Tibial nerve (tissue), 4 donors: ENCODE results near the gene MAMDC2. TPM values are rescaled to one million over a fixed set of nuclear protein-coding genes. Genes with fewer than 3 reads are reported as not detected.

Source experiments
- DNase-seq, 2 donors: peaks; one replicate each; pipeline ENCODE4 v3.0.0-alpha.2; 2019; ENCODE audit warnings: low spot score in 2 of 2
- H3K27ac ChIP-seq, 4 donors: fragments of 200-600 bp; sonication (generic) in 3 of 4; one replicate each; pipeline ENCODE4 v1.5.1; 2017 to 2019; ENCODE audit warnings: mild to moderate bottlenecking in 1 of 4
- H3K27me3 ChIP-seq, 2 donors: fragments of 200-600 bp; sonication (generic) in 1 of 2; one replicate each; pipeline versions ENCODE4 v1.5.1 to v1.6.0; 2017 to 2019
- H3K36me3 ChIP-seq, 3 donors: fragments of 200-600 bp; sonication (generic); one replicate each; pipeline ENCODE4 v1.5.1; 2018 to 2019
- H3K4me1 ChIP-seq, 4 donors: fragments of 200-600 bp; sonication (generic) in 3 of 4; one replicate each; pipeline ENCODE4 v1.5.1; 2017 to 2019
- H3K4me3 ChIP-seq, 4 donors: fragments of 200-600 bp; sonication (generic) in 3 of 4; one replicate each; pipeline ENCODE4 v1.5.1; 2017 to 2019; ENCODE audit warnings: mild to moderate bottlenecking in 1 of 4, moderate library complexity in 1 of 4
- H3K9me3 ChIP-seq, 4 donors: fragments of 200-600 bp; sonication (generic) in 3 of 4; one replicate each; pipeline ENCODE4 v1.5.1; 2017 to 2019
- CTCF ChIP-seq, 5 experiments: fragments of 200-600 bp in 3 of 5; fragments of 450-650 bp in 2 of 5; sonication (generic) in 3 of 5; IDR thresholded peaks; one replicate each; pipeline ENCODE4 v1.5.1; 2016 to 2019; ENCODE audit warnings: antibody characterized with exemption in 5 of 5, mild to moderate bottlenecking in 3 of 5, moderate library complexity in 2 of 5
- EP300 ChIP-seq, 2 donors: sonication (generic); formaldehyde crosslinking; IDR thresholded peaks; one replicate each; pipeline ENCODE4 v1.6.1; 2017; ENCODE audit warnings: antibody characterized with exemption in 2 of 2, mild to moderate bottlenecking in 1 of 2
- POLR2A ChIP-seq, 2 donors: fragments of 450-650 bp; IDR thresholded peaks; one replicate each; pipeline ENCODE4 v1.6.1; 2017; ENCODE audit warnings: antibody characterized with exemption in 2 of 2, mild to moderate bottlenecking in 2 of 2, moderate library complexity in 2 of 2
- WGBS, 2 donors: methylation state at CpG; one replicate each; pipeline ENCODE4 v1.1.5; 2018; 5-methylcytosine and 5-hydroxymethylcytosine counted together
- small RNA-seq: library from RNA; depleted of rRNA; stranded (forward); fragments of <200 nt; gene quantifications from one replicate; pipeline ENCODE3, GENCODE V24; 2016
- total RNA-seq, 4 donors: library from RNA; depleted of rRNA; stranded (reverse); fragments of >200 nt; gene quantifications; one replicate each; pipeline ENCODE4 v1.1.0, GENCODE V29; 2016

The MAMDC2 gene
- total RNA-seq, 4 donors from 2014 or later: 24.9 to 75.9 (median 60.8) TPM

GRCh38 chr9:70262366-70262765, 218.7 kb downstream of the MAMDC2 start:
- Histone ChIP-seq H3K36me3 (peaks cover 0 to 32% (median 19%) of the 10 kb centered on the region in 3 donors), H3K4me1 (peaks cover 0 to 53% (median 24%) of the 10 kb centered on the region in 4 donors), H3K4me3 (no peak overlapping the region), H3K27ac (no peak overlapping the region), H3K27me3 (no peaks in the 10 kb centered on the region), H3K9me3 (no peaks in the 10 kb centered on the region)
- 78 to 84% methylated on average over 2 of the region's 2 CpGs for WGBS, 2 donors
- TF ChIP-seq POLR2A (IDR thresholded peaks at IDR 0.05) (no peak), EP300 (IDR thresholded peaks at IDR 0.05) (no peak), CTCF (IDR thresholded peaks at IDR 0.05) (no peak)
- no peak for DNase-seq

- TF ChIP-seq POLR2A (IDR thresholded peaks at IDR 0.05) (no peak), CTCF (IDR thresholded peaks at IDR 0.05) (no peak), EP300 (IDR thresholded peaks at IDR 0.05) (no peak)
- H3K36me3 ChIP-seq: peaks cover 0 to 37% (median 19%) of the 10 kb centered on the region in 3 donors
- DNase-seq: no peak
- H3K4me1 ChIP-seq: peaks cover 0 to 47% (median 22%) of the 10 kb centered on the region in 4 donors
- H3K27ac ChIP-seq: peak overlapping the region in 1 of 4 donors; percentile 39
- 44 to 46% methylated on average over 6 of the region's 6 CpGs for WGBS, 2 donors
- H3K4me3 ChIP-seq: no peak overlapping the region
- H3K27me3 ChIP-seq: no peaks in the 10 kb centered on the region
- H3K9me3 ChIP-seq: no peaks in the 10 kb centered on the region
Observed at GRCh38 chr9:70262948-70263347, 219.3 kb downstream of the MAMDC2 start.

- no peaks in the 10 kb centered on the region for H3K27me3 ChIP-seq
- DNase-seq: no peak
- peaks cover 0 to 46% (median 22%) of the 10 kb centered on the region in 4 donors for H3K4me1 ChIP-seq
- H3K9me3 ChIP-seq: no peaks in the 10 kb centered on the region
- H3K4me3 ChIP-seq: no peak overlapping the region
- TF ChIP-seq CTCF (IDR thresholded peaks at IDR 0.05): no peak
- TF ChIP-seq POLR2A (IDR thresholded peaks at IDR 0.05): no peak
- TF ChIP-seq EP300 (IDR thresholded peaks at IDR 0.05): no peak
- peak overlapping the region in 1 of 4 donors; percentile 39 for H3K27ac ChIP-seq
- H3K36me3 ChIP-seq: peaks cover 0 to 41% (median 19%) of the 10 kb centered on the region in 3 donors
- 29 to 48% methylated on average over 1 of the region's 1 CpG for WGBS, 2 donors
Observed at GRCh38 chr9:70263421-70263820, 219.8 kb downstream of the MAMDC2 start.

Small RNA genes within 50 kb of the gene (small RNA-seq; reads per million reads assigned to genes)
- gene RNU2-5P: 1.5 reads per million, percentile 46 among the genes with 10 or more reads in this experiment

Other genes starting within 250 kb of the MAMDC2 start
- gene CFAP95, start 223.0 kb upstream of the MAMDC2 start, total RNA-seq: not detected
- gene SMC5, start 215.1 kb downstream of the MAMDC2 start, total RNA-seq: 10 to 100 TPM; 23.3 to 49.5 (median 32.3) TPM